ENCODE measurements around the gene ZNF70.
A peak's percentile ranks its signal among the peaks of the same experiment; 100 is the strongest.

ZNF70 gene
- total RNA-seq, result 6.2 to 7.0 reads per million in 2 experiments

- DNase-seq (ENCODE audit: low read depth), result peak; percentile 79
These were observed at the start of gene ZNF70 for GRCh38 chr22:23750714-23751440. ZNF70 (minus strand) TSS chr22:23751112; CDS start chr22:23745140, 5,972 bp downstream.

DNA sequence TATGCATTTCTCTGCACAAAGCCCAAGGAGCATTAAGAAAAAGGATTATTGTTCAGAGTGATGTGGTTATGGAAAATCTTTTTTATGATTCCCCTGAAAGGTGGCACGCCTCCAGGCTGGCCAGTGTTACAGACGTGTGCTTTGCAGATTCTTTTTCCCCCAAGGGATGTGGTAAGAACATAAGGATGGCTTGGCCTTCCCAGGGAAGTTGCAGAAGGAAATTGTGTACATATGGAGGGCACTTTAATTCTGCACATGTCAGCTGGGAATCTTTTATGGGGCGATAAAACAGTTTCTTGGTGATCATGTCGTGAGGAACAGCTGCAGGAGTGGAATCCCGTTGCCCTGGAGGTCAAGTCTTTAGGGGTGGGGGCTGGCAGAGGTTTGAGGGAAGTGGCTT lies 45.5 kb upstream of the ZNF70 start:
- no peak for DNase-seq (ENCODE audit: low read depth)

GRCh38 chr22:23793326-23793725 lies 42.4 kb upstream of the ZNF70 start:
- DNase-seq (ENCODE audit: low read depth), result no peak

GRCh38 chr22:23791738-23792645 lies 41.1 kb upstream of the ZNF70 start:
- DNase-seq (ENCODE audit: low read depth), result no peak

GRCh38 chr22:23790819-23791737 lies 40.2 kb upstream of the ZNF70 start:
- no peak for DNase-seq (ENCODE audit: low read depth)

DNA sequence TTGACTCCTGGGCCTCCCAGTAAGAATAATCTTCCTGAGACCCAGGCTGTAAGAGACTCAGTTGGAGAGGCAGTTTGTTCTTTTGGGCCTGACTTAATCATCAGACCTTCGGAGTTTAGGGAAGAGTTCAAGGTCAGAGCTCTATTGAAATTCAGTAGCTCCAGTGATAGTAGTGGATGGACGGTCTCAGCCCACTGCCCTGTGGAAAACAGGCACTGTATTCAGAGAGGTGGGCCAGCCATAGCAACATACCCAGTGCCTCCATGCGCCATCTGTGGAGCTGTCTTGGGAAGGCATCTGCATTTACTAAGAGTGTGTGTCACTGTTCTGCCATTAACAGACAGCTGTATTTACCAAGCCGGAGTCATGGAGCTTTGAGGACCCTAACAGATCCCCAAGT lies 38.7 kb upstream of the ZNF70 start:
- no peak for DNase-seq (ENCODE audit: low read depth)

DNA sequence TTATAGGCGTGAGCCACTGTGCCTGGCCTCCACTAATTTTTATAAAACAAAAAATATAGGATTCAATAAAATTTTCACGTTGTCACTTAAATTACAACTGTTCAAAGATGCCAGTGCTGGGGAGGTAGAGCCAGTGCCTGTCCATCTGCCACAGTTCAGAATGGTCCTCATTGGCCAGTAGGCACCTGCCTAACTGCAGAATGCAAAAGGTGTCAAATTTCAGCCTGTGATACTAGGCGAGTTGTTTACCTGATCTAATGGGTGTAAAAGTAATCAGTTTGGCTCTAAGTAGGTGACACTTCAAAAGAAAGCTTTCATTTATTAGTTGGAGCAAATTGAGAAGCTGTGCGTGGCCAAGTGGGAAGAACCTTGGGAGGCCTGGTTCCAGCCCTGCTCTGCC lies 38.2 kb upstream of the ZNF70 start:
- DNase-seq (ENCODE audit: low read depth), result no peak

GRCh38 chr22:23787910-23788309 lies 37.0 kb upstream of the ZNF70 start:
- DNase-seq (ENCODE audit: low read depth), result no peak

DNA sequence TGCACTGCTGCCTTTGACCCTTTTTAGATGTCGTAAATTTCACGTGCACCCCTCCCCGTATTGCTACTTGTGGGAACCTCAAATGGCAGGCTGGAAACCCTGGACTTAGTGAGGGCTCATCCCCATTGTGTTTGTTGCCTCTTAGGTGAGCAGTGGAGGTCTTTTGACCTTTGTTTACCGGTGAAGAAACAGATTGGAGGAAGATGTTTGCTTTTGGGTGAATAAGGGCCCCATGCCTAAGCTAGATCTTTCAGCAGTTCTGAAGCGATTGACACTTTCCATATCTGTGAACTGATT lies 36.6 kb upstream of the ZNF70 start:
- no peak for DNase-seq (ENCODE audit: low read depth)

- DNase-seq (ENCODE audit: low read depth), result peak; percentile 88
These were observed 36.1 kb upstream of the ZNF70 start, which contains the start of gene SMARCB1 for GRCh38 chr22:23786752-23787599. SMARCB1 (plus strand) TSS chr22:23786966; CDS start chr22:23787170, 204 bp downstream.

DNA sequence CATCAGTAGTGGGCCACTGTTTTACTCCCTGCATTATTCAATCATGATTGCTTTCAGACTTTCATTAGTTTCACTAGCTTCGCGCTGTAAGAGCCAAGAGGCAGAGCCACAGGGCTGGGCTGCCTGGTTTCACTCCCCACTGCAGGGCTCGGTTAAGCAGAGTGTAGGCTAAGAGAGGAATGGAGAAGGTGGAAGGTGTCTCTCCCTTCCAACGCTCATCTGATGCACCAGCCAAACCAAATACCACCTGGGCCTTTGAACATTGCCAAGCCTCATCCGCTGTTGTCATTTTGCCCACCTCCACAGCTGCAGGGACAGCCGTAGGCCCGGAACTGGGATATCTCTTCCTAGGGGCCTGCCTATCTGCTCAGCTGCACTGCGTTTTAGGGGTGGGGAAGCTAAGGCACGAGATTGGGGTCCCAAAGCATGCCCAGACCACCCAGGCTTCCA lies 35.4 kb upstream of the ZNF70 start:
- DNase-seq (ENCODE audit: low read depth), result no peak

GRCh38 chr22:23784215-23784732 lies 33.4 kb upstream of the ZNF70 start:
- no peak for DNase-seq (ENCODE audit: low read depth)

- no peak for DNase-seq (ENCODE audit: low read depth)
These were observed 32.6 kb upstream of the ZNF70 start for GRCh38 chr22:23783265-23784150.

DNA sequence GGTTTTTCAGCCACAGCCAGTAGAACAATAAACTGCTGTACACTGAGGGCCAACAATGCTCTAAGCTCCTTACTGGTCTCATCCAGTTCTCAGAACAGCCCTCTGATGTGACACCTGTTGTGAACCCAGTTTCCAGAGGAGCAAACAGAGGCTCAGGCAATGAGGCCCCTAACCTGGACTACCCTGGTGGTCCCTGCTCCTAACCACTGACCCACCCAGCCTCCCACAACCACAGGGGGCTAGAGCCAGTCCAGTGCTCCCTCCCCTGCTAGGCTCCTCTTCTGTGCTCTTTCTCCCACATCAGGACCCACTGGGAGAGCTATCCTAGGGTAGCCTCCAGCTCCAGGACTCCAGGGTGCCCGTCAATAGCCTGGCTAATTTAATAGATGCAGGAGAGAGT lies 31.8 kb upstream of the ZNF70 start:
- no peak for DNase-seq (ENCODE audit: low read depth)

DNA sequence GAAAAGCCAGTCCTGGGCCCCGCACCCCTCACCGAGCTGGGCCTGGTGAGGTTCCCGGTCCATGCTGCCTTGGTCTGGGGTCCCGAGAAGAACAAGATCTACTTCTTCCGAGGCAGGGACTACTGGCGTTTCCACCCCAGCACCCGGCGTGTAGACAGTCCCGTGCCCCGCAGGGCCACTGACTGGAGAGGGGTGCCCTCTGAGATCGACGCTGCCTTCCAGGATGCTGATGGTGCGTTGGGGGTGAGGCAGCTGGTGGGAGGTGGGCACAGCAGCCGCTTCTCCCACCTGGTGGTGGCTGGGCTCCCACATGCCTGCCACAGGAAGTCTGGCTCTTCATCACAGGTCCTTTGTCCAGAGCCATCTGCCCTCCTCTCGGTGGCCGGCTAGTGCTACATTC lies 31.3 kb upstream of the ZNF70 start:
- no peak for DNase-seq (ENCODE audit: low read depth)

- no peak for DNase-seq (ENCODE audit: low read depth)
These were observed 30.7 kb upstream of the ZNF70 start for GRCh38 chr22:23781511-23782183.

- no peak for DNase-seq (ENCODE audit: low read depth)
These were observed 30.2 kb upstream of the ZNF70 start for GRCh38 chr22:23781065-23781464.

DNA sequence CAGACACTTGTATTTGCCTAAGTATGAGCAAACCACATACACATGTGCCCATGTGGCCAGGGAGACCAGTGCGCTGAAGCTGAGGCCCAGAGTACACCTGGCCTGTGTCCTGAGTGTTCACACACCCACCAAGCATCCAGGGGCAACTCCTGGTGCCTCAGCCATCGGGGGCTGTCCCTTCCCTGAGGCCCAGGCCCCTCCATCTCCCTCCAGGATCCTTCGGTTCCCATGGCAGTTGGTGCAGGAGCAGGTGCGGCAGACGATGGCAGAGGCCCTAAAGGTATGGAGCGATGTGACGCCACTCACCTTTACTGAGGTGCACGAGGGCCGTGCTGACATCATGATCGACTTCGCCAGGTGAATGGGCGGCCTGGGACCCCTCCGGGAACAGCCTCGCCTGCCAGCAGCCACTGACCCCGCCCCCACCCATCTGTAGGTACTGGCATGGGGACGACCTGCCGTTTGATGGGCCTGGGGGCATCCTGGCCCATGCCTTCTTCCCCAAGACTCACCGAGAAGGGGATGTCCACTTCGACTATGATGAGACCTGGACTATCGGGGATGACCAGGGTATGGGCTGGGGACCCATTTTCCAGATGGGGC lies 29.3 kb upstream of the ZNF70 start:
- no peak for DNase-seq (ENCODE audit: low read depth)

- no peak for DNase-seq (ENCODE audit: low read depth)
These were observed 28.8 kb upstream of the ZNF70 start for GRCh38 chr22:23779731-23780130.
